PC-3 (cell line): ENCODE measurements around the gene CSF1R. TPM values are rescaled to one million over a fixed set of nuclear protein-coding genes. Genes with fewer than 3 reads are reported as not detected.

Source experiments
- ATAC-seq: fragments of 200-7000 bp; cut with Tn5 transposase; 2 replicates; pipeline ENCODE4 v1.9.1; 2020; ENCODE audit warnings: mild to moderate bottlenecking, moderate library complexity
- BruUV-seq: library from RNA; stranded (reverse); fragments of 400-500 nt; replicated peaks from 2 replicates; lab custom pipeline; 2021; lab: Mats Ljungman, UMichigan
- CTCF ChIA-PET: fragments of 300-600 bp; sonication (Branson Sonifier 250); formaldehyde crosslinking; loops from one replicate; lab custom pipeline; 2022; ENCODE audit warnings: antibody characterized with exemption; lab: Charles Lee
- POLR2A ChIA-PET: fragments of 300-600 bp; sonication (Branson Sonifier 250); formaldehyde crosslinking; loops from one replicate; lab custom pipeline; 2022; ENCODE audit warnings: antibody characterized with exemption; ENCODE audit not compliant: unreplicated experiment; lab: Charles Lee
- DNase-seq: peaks from one replicate; pipeline ENCODE4 v3.0.0-alpha.2; 2015
- H2AFZ ChIP-seq: fragments of 300-600 bp; sonication (generic); 2 replicates; pipeline ENCODE4 v1.6.0; 2016; ENCODE audit warnings: antibody characterized with exemption, low read length
- H3F3A ChIP-seq: fragments of 300-600 bp; sonication (generic); one replicate; pipeline ENCODE4 v1.6.0; 2017; ENCODE audit warnings: antibody characterized with exemption, low read length, control low read depth, mild to moderate bottlenecking; ENCODE audit not compliant: unreplicated experiment
- H3K27ac ChIP-seq: fragments of 300-600 bp; sonication (generic); 2 replicates; pipeline ENCODE4 v1.5.1; 2016; ENCODE audit warnings: mild to moderate bottlenecking, low read length
- H3K27me3 ChIP-seq: fragments of 300-600 bp; sonication (generic); 2 replicates; pipeline ENCODE4 v1.6.1; 2016; ENCODE audit warnings: low read length, mixed read lengths
- H3K36me3 ChIP-seq: fragments of 300-600 bp; sonication (generic); 2 replicates; pipeline ENCODE4 v1.6.1; 2016; ENCODE audit warnings: low read depth, mixed run types, low read length, mixed read lengths
- H3K4me1 ChIP-seq: fragments of 300-600 bp; sonication (generic); 2 replicates; pipeline ENCODE4 v1.5.1; 2016; ENCODE audit warnings: low read length; ENCODE audit not compliant: insufficient read depth
- H3K4me2 ChIP-seq: fragments of 300-600 bp; sonication (generic); 2 replicates; pipeline ENCODE4 v1.6.0; 2016; ENCODE audit warnings: low read length
- H3K4me3 ChIP-seq: fragments of 300-600 bp; sonication (generic); 2 replicates; pipeline ENCODE4 v1.5.1; 2016; ENCODE audit warnings: mild to moderate bottlenecking, low read length, mixed read lengths
- H3K79me2 ChIP-seq: fragments of 300-600 bp; sonication (generic); 2 replicates; pipeline ENCODE4 v1.6.1; 2017; ENCODE audit warnings: low read length, mixed read lengths
- H3K9ac ChIP-seq: fragments of 300-600 bp; sonication (generic); 2 replicates; pipeline ENCODE4 v1.6.0; 2016; ENCODE audit warnings: mild to moderate bottlenecking, low read length
- H3K9me2 ChIP-seq: fragments of 300-600 bp; sonication (generic); replicated peaks from 2 replicates; pipeline ENCODE4 v1.6.1; 2016; ENCODE audit warnings: mixed run types, low read length, mixed read lengths
- H3K9me3 ChIP-seq: fragments of 300-600 bp; sonication (generic); 2 replicates; pipeline ENCODE4 v1.6.1; 2016; ENCODE audit warnings: low read length, mixed read lengths
- H4K20me1 ChIP-seq: fragments of 300-600 bp; sonication (generic); 2 replicates; pipeline ENCODE4 v1.6.1; 2016; ENCODE audit warnings: low read length, mixed read lengths
- CTCF ChIP-seq: fragments of 300-600 bp; sonication (generic); conservative IDR thresholded peaks from 2 replicates; pipeline ENCODE4 v1.5.1; 2017; ENCODE audit warnings: antibody characterized with exemption, low read depth, mild to moderate bottlenecking, low read length
- EZH2 ChIP-seq: fragments of 300-600 bp; sonication (generic); IDR thresholded peaks from one replicate; pipeline ENCODE4 v1.6.1; 2017; ENCODE audit warnings: antibody characterized with exemption, mild to moderate bottlenecking, low read length; ENCODE audit not compliant: unreplicated experiment
- EZH2phosphoT487 ChIP-seq: fragments of 300-600 bp; sonication (generic); IDR thresholded peaks from 2 replicates; pipeline ENCODE4 v1.6.1; 2018; ENCODE audit warnings: mild to moderate bottlenecking, antibody characterized with exemption, low read length, borderline replicate concordance
- intact Hi-C: fragments of 100-400 bp; cut with micrococcal nuclease; formaldehyde crosslinking; loops from 2 replicates; pipeline ENCODE4 v1.9.0; 2023
- total RNA-seq: library from RNA; depleted of rRNA; stranded (reverse); fragments of >200 nt; gene quantifications from 2 replicates; pipeline ENCODE4 v1.2.3, GENCODE V29; 2014

Gene CSF1R
- total RNA-seq, 1 experiment from 2014 or later = not detected

GRCh38 chr5:150130493-150130922 is 44.2 kb upstream of the CSF1R start:
- DNase-seq (no peak), ATAC-seq (no peak)
- intact Hi-C loops = loop anchor here (1.0 to 10.0 kb wide), 3 partner anchors 88 to 304 kb away; no protein-coding TSS in a partner anchor
- Histone ChIP-seq H3K9ac (no peak overlapping the region), H3K4me3 (no peak overlapping the region), H3K4me1 (peaks cover 6% of the 10 kb centered on the region; the same call in 1 of the 2 replicates), H3F3A (no peaks in the 10 kb centered on the region), H3K27ac (no peak overlapping the region), H3K27me3 (no peaks in the 10 kb centered on the region), H3K9me2 (no peaks in the 10 kb centered on the region), H3K79me2 (no peaks in the 10 kb centered on the region), H4K20me1 (no peaks in the 10 kb centered on the region), H3K9me3 (no peaks in the 10 kb centered on the region), H3K4me2 (no peak overlapping the region), H3K36me3 (no peaks in the 10 kb centered on the region), H2AFZ (no peak overlapping the region)
- ChIA-PET POLR2A (no interaction called here), CTCF (interaction anchor here (0.6 to 1.1 kb wide), 2 partner anchors 89 to 187 kb away, joined by 3 to 7 read pairs; no protein-coding TSS in a partner anchor)
- TF ChIP-seq EZH2phosphoT487 (no peak), EZH2 (no peak), CTCF (no peak)
- no TSS peak for BruUV-seq

GRCh38 chr5:150129813-150130492 is 43.6 kb upstream of the CSF1R start:
- no peak overlapping the region for H3K27ac ChIP-seq
- TF ChIP-seq EZH2 (no peak), EZH2phosphoT487 (no peak), CTCF (peak; percentile 99)
- H4K20me1 ChIP-seq = no peaks in the 10 kb centered on the region
- H3K4me3 ChIP-seq = peak overlapping the region; percentile 59
- H3K36me3 ChIP-seq = no peaks in the 10 kb centered on the region
- BruUV-seq = no TSS peak
- no peaks in the 10 kb centered on the region for H3K9me3 ChIP-seq
- ATAC-seq (peak; percentile 89), DNase-seq (peak; percentile 88)
- POLR2A ChIA-PET = no interaction called here
- H3K9ac ChIP-seq = peak overlapping the region; percentile 41
- H3K79me2 ChIP-seq = no peaks in the 10 kb centered on the region
- CTCF ChIA-PET = interaction anchor here (0.6 to 1.1 kb wide), 2 partner anchors 89 to 187 kb away, joined by 3 to 7 read pairs; no protein-coding TSS in a partner anchor
- peaks cover 6% of the 10 kb centered on the region; the same call in 1 of the 2 replicates for H3K4me1 ChIP-seq
- no peaks in the 10 kb centered on the region for H3K9me2 ChIP-seq
- peak overlapping the region; percentile 84 for H3K4me2 ChIP-seq
- intact Hi-C loops = loop anchor here (1.0 to 10.0 kb wide), 3 partner anchors 88 to 305 kb away; no protein-coding TSS in a partner anchor
- no peaks in the 10 kb centered on the region for H3F3A ChIP-seq
- no peaks in the 10 kb centered on the region for H3K27me3 ChIP-seq
- H2AFZ ChIP-seq = peak overlapping the region; percentile 93

GRCh38 chr5:150129454-150129812 is 43.1 kb upstream of the CSF1R start:
- ATAC-seq (no peak), DNase-seq (no peak)
- ChIA-PET CTCF (interaction anchor here (1.1 kb wide), 1 partner anchor 188 kb away, joined by 3 read pairs; no protein-coding TSS in a partner anchor), POLR2A (no interaction called here)
- intact Hi-C loops = no loop called here
- no TSS peak for BruUV-seq
- H3K36me3 ChIP-seq = no peaks in the 10 kb centered on the region
- H4K20me1 ChIP-seq = no peaks in the 10 kb centered on the region
- peak overlapping the region; percentile 41 for H3K9ac ChIP-seq
- H2AFZ ChIP-seq = peak overlapping the region; percentile 93
- peaks cover 6% of the 10 kb centered on the region; the same call in 1 of the 2 replicates for H3K4me1 ChIP-seq
- H3K79me2 ChIP-seq = no peaks in the 10 kb centered on the region
- peak overlapping the region; percentile 84 for H3K4me2 ChIP-seq
- no peaks in the 10 kb centered on the region for H3K27me3 ChIP-seq
- no peaks in the 10 kb centered on the region for H3K9me3 ChIP-seq
- no peaks in the 10 kb centered on the region for H3K9me2 ChIP-seq
- TF ChIP-seq EZH2phosphoT487 = no peak
- no peak for TF ChIP-seq CTCF
- TF ChIP-seq EZH2 = no peak
- no peaks in the 10 kb centered on the region for H3F3A ChIP-seq
- H3K27ac ChIP-seq = no peak overlapping the region
- peak overlapping the region; percentile 59 for H3K4me3 ChIP-seq
